NCI-H187 (cell line): ENCODE data around the gene PARM1.

Experiments
- DNase-seq, 2 experiments: peaks; one replicate each; lab custom pipeline; 2025; lab: John Stamatoyannopoulos, UW

Gene PARM1

DNA sequence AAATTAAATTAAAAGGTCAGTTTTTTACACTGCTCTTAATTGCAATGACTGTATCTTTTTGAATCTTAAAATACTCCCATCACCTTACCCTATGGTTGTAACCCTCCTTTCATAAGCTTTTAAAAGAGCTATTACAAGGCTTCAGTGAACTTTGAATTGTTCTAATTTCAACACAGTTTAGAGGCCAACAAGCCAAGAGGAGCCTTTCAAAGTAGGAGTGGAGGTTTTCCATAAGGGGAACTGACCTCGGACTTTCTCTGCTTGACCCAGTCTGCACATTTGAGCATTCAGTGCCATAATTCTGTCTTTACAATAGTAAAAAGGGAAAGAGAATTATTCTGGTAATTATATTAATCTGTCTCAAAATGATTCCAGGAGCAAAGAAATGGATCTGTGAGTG is 98.9 kb downstream of the PARM1 start:
- no peak for DNase-seq

DNA sequence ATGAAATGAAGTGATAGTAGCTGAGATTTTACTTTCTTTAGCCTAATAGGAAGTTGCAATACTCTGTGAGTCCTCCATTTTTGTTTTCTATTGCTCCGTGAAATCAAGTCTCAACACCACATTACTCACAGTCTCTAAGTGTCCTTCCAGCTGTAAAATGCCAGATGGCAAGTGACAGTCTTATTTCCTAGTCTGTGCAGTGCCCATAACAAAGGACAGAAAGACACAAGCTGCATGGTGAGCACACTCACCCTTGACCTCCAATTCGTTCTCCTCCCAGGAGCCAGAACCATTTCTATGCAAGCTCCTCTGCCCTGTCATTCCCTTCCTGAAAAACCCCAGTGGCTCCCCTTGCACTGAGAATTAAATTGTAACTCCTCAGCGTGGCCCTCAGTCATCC is 101.6 kb downstream of the PARM1 start:
- DNase-seq = no peak

DNA sequence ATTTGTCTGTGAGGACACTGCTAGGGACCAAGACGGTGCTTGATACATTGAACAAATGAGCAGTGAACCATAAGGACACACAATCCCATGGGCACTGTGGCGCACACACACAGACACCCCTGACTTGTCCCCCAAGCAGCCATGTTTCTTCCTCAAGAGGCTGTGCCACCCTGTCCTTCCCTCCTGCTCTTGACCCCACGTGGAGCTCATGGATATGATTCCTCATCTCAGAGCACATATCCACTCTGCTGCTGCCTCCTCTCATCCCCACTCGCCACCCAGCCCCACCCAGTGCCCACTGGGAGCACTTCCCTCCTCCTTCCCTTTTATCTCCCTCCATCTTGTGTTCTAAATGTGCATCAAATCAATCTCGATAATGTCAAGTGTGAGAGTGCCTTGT is 102.4 kb downstream of the PARM1 start:
- no peak for DNase-seq

DNA sequence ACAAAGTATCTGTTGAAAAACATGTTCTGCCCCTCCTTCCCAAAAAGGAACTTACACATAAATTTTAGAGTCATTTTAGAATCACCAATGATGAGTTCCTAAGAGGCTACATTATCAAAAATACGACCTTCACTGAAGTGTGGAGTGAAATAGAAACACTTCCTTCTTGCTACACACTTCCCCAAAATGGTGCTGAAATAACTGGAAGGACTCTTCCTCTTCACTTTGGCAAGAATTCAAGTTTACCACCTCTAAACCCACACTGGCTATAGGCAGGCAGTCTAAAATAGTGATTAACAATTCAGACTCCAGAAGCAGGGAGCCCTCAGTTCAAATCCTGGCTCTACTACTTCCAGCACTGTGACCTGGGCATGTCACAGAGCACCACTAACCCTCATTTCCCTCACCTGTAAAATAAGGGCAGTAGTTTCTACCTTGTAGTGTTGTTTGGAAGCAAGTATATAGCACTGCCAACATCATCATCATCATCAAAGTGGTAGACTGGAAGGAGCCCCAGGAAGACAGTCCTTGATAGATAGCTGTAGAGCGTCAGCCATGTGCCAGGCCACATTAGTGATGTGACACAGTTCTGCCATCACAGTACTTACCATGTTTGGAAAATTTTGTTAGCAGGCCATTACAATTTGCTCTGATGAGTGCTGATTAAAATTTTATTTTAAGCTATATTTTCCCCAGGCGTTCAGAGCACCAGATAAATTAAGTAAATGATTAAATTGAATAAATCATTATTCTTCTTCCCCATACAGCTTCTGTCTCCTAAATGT is 103.3 kb downstream of the PARM1 start:
- DNase-seq = no peak

DNA sequence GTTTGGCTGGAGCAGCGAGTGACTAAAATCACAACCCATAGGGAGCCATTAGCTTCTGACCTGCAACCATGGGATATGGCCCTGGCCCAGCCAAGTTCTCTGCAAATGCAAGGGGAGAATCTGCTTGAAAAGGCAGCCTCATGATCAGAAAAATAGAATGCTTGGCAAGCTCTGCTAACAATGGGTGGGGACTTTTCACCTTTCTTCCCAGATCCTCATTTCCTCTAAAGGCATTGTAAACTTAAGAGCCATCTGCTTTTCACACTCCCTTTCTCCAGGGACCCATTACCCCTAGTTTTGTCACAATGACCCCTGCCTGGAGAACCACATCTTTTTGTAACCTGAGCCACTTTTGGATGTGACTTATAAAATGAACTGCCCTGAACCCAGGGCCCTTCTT is 104.3 kb downstream of the PARM1 start:
- DNase-seq = peak; percentile 32 to 62

DNA sequence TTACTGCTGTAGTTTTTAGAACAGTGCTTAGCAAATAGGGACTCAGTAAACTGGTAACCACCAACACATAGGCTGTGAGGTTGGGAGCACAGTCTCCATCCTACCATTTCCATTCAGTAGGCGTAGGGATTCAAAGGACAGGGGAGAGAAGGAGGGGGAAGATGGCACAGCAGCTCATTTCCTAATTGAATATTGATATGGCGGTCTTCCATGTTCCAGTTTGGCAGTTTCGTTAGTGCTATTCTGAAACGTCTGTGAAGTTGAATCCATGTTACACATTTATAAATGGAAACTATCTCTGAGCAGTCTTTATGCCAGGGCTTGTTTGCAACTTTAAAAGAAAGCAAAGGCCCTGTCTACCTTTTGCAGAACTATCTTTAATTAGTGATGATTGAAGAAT is 105.5 kb downstream of the PARM1 start:
- DNase-seq = no peak

DNA sequence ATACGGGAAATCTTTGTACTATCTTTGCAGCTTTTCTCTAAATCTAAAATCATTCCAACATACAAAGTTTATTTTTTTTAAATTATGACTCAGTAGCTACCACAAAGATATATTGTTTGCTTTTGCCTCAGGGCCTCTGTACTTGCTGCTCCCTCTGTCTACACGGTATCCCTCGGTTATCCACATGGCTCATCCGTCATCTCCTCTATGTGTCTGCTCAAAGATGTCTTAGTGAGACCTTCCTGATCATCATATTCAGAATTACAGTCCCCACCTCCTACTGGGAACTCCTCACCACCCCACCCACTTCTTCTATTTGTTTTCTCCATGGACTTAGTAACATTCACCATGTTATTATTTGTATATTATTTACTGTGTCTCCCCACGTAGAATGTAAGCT is 107.8 kb downstream of the PARM1 start:
- DNase-seq = no peak

DNA sequence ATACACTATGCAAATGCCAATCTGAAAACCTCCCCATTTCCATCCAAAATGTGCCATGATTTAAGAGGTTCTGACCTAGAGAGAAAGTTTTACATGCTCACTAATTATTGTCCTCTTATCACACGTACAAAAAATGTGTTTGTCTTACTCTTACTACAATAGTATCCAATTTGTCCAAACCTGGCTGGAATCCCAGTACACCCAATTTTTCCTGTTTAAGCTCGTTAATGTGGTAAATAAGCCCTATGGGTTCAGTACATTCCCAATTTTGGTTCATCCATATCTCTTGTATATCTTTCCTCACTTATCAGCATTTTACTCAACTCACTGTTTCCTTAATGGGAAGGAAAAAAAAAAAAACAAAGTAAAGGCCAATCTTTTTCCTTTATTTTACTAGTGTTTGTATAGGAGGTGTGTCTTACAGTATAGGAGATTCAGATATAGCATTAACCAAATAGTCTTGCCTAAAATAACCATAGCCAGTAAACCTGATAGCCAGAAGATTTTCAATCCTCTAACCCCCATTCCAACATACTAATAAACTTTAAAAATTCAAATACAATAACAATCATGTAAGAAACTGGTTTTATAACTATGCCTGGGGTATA is 109.8 kb downstream of the PARM1 start:
- no peak for DNase-seq

DNA sequence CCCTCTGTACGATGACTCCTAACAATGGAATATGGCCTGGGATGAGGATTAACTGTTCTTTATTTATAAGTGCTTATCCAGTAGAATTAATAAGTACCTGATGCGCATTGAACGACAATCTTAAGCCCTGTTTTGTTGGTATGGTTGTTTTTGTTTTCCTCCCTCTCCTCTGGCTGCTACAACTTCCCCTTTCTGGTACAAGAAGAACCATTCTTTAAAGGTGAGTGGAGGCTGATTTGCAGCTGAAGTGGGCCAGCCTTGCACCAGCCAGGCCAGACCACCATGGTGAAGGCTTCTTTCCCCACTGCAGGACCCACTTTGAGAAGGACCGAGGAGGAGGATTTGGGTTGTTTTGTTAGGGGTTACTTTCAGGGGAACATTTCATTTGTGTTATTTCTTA is 113.3 kb downstream of the PARM1 start:
- DNase-seq = no peak

DNA sequence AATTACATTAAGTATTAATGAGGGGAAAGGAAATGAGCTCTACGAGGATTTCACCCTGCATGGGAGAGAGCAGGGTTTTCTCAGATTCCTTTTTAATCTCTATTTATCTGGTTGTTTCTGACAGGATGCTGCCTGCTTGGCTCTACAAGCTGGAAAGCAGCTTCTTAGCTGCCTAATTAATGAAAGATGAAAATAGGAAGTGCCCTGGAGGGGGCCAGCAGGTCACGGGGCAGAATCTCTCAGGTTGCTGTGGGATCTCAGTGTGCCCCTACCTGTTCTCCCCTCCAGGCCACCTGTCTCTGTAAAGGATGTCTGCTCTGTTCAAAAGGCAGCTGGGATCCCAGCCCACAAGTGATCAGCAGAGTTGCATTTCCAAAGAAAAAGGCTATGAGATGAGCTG is 113.7 kb downstream of the PARM1 start:
- DNase-seq = no peak

DNA sequence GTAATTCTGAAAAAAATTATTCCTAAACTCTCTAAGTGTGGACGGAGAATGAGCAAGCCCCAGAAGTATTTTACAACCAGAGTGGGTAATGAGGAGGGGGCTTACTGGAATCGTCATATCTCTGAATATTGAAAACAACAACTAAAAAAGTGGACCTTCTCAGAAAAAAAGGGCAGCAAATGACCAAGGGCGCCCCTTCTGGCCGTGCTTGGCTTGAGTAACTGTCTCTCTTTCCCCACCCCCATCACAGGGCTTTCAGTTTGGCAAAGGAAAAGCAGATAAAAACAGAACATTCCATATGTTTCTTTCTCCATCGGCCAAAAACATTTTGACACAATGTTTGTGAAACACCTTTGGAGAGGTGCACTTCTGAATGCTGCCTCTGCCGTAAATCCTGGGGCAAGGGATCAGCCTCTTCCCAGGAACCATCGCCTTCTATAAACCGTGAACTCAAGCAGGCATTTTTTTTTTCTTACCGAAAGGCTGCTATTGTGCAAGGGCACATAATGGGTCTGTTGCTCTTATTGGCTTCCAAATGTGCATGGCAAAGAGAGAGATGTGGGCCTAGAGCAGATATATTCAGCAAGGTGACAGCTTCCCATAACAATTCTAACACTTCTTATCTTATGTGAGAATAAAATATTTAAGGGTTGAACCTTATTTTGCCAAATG is 115.4 kb downstream of the PARM1 start:
- DNase-seq = no peak

DNA sequence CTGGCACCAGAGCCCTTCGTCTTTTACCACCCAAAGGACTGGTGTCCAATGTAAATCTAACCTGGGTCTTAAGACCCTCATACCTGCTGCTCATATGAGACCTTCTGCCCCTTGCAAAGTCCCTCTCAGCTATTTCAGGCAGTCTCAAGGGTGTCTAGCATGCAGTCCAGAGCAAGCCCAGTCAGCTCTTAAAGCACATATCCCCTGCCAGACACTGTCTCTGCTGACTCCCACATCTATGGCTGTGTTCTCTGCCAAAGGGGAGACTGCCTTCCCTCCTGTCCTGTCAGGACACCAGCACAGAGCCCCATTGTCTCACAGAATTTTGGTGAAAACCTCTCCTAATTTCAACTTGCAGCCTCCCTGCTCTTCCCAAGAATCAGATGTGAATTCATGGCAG is 118.5 kb downstream of the PARM1 start:
- no peak for DNase-seq

DNA sequence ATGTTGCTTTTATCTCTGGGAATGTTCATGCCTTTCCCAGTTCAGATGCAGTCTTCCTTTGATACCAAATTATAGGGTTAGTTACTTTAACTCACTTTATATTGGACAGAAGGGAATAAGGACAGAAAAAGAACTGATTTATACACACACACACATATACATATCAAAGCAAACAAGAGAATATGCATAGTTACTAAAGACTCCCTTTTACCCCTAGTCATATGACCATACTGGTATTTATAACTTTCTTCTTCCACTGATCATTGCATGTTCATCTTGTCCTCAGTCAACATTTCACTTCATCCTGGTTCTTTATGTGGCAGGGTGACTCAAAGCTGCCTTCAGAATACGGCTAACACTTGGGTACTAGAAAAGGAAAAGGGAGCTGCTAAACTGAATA is 120.4 kb downstream of the PARM1 start:
- DNase-seq = no peak

DNA sequence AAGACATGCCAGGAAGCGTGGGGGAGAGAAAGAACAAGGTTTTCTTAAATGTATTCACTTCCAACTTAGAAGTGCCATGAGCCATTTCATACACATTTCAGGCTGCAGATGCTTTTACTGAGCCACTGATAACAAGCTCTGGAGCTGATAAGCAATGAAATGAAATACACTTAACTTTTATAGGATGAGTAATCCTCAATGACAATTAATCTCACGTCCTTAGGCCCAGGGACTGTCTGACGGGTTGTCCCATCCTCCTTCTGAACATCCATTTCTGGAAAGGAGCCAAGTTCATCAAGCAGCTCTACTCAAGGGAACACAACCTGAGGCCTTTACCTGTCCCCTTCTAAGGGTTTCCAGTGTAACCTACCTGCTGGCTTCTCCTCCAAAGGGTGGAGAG is 121.2 kb downstream of the PARM1 start:
- no peak for DNase-seq

DNA sequence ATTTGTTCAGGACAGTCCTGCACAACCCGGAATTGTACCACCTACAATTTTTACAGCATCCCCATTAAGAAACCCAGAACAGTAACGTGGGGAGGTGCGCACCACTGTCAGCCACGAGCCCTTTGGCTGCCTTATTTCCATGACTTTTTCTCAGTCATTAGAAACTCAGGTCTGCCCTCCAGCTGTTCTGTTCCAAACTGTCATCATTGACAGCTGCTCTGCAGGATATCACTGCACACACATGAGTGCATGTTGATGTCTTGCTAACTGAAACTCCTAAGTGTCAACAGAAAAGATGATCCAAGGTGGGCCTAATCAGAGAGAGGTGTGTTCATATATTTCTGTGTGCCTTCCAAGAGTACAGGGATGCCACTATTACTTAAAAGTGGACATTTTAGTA is 123.4 kb downstream of the PARM1 start:
- no peak for DNase-seq

DNA sequence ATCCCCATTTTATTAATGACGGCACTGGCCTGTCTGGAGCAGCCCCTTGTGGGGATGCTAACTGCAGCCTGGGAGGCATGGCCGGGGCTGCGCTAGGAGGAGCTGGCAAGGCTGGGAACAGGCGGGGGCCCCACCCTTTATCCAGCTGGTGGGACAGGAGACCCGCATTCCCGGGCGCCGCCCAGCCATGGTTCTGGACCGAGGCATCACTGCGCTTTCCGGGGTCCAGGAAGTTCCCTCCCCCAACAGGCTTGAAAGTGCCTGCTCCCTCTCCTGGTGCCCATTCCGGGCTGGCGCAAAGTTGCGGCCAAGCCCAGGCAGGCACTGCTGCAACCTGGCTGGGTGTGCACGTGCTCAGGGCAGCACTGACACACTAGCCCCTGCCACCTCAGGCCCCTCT is 124.5 kb downstream of the PARM1 start:
- no peak for DNase-seq

DNA sequence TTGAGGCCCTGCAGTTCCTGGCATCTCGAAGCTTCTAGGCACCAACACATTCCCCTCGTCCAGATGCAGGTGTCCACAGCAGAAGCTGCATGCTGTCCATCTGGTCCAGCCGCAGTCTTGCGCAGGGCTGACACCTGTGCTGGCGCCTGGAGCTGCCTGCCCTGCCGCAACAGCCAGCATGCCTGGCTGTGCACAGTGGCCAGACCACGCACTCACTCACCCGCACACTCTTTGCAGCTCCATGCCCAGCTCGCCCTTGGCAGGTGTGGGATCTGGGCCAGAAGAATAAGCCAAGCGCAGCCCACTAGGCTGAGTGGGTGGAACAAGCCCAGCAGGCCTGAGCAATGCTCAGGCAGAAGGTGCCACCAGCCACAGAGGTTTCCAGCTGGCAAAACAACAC is 125.6 kb downstream of the PARM1 start:
- no peak for DNase-seq

DNA sequence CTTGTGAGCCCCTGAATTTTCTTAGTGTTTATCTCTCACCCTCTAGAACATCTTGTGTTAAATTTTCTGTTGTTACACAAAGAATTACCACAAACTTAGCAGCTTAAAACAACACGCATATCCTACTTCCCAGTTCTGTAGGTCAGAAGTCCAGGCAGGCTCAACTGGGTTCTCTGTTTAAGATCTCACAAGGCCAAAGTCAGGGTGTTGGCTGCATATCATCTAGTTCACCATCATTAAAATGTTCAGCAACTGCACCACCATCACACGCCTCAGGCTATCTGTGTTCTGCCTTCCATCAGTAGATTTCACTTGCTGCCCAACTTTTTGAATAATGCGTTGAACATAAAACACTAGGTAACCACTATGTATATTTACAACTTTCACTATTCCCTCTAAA is 130.5 kb downstream of the PARM1 start:
- no peak for DNase-seq

DNA sequence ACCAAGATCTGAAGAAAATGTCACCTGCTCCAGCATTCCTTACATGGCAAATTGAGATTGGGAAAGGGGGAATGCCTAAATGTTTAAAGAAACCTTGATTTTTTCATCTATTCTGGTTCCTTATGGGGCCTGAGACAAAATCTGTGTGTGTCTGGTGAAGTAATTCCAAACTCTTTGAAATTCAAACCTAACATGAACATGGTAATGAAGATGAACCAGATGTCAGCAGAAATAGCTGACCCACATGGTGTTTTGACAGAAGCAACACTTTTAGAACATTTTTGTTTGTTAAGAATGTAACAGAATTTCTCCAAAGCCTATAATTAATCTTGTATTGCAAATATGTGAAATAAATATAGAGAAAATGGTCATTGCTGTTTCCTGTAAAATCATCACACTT is 133.0 kb downstream of the PARM1 start:
- DNase-seq = no peak

DNA sequence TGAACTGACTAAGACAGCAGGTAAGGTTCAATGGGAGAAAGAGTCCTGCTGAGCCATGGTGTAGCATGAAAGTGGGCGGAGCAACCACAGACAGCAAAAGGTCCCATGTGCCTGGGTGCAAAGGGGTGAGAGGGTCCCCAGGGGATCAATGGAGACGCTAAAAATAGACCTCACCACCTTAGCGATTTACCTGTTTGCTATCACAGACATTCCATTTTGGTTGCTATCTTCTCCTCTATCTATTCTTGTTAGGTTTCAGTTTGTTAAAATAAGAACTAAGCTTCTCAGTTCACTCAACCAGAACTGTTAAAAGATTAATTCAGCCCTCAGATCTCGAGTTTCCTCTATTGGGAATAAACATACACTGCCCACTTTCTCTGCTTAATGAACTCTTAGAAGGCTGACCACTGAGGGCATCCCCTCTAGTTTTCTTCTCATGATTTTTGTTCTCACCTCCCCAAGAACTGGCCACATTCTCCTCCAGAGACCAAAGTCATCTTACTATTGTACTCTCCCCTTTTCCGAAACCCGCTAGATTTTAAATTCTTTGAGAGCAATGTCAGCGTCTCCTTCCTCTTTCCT is 136.7 kb downstream of the PARM1 start:
- DNase-seq = no peak

DNA sequence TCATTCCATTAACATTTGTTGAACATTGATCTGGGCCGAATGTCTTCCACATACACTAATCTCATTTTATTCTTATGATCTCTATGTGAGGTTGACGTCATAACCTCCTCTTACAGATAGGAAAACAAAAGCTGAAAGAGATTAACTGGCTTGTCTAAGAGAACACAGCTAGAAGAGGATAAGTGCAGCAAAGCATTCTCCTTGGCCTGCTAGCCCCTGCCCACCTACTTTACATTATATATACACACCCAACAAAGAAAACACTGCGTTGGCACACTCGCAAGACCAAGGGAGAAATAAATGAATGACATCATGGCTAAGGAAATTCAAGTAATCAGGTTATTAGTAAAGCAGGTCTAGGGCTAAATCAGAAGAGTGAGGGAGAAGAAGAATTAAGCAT is 138.4 kb downstream of the PARM1 start:
- DNase-seq = no peak

DNA sequence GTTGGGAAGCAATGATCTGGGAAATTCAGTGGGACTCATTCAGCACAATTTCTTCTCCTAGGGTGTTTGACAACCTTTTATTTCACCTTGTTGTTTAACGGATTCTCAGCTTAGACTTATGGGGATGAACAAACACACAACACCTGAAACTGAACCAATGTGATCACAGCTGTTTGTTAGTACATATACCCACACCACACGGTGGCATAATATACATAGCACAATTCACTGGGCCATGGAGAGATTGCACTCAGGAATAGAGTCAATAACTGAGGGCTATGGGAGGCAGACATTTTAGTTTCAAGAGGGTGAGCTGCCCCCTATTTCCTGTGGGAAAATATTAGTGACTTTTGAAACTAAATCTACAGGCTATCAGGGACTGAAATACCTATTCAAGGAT is 148.0 kb downstream of the PARM1 start:
- no peak for DNase-seq

DNA sequence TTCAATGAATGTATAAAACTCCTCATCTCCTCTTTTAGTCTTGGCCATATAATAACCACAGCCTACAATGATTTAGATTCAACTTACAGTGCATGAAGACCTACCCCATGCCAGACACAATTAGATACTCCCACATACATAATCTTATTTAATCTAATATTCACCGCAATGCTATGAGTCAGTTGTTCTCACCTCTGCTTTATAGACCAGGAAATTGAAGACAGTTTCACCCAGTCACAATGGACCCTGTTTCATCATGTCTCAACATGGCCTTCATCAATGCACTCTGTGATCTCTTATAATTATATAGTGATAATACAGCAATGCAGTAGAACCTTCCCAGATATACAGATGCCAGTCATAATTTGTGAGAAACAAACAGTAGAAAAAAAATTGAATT is 148.6 kb downstream of the PARM1 start:
- no peak for DNase-seq
